H1 (cell line): ENCODE measurements around the gene VIPR1. TPM values are rescaled to one million over a fixed set of nuclear protein-coding genes. Genes with fewer than 3 reads are reported as not detected.

ENCODE experiments used
- ASH2L ChIP-seq: fragments of 200-600, 300-600 bp; sonication (generic); IDR thresholded peaks from one replicate; pipeline ENCODE4 v1.7.1; 2017; ENCODE audit warnings: low read length
- CBX5 ChIP-seq: fragments of 300-800, 300-1000 bp; sonication (generic); IDR thresholded peaks from 2 replicates; pipeline ENCODE4 v1.7.1; 2016; ENCODE audit warnings: antibody characterized with exemption, low read length, low read depth
- CBX8 ChIP-seq: fragments of 300-800, 300-1000 bp; sonication (generic); IDR thresholded peaks from 2 replicates; pipeline ENCODE4 v1.7.1; 2016; ENCODE audit warnings: low read depth, low read length, borderline replicate concordance
- CHD1 ChIP-seq: IDR thresholded peaks from 2 replicates; pipeline ENCODE4 v1.6.1; 2012; ENCODE audit warnings: low read depth, low read length, improper control_type of control experiment
- CREB1 ChIP-seq: IDR thresholded peaks from 2 replicates; pipeline ENCODE4 v1.6.1; 2012; ENCODE audit warnings: inconsistent platforms
- CTBP2 ChIP-seq: IDR thresholded peaks from 2 replicates; pipeline ENCODE4 v1.7.0; 2011; ENCODE audit warnings: borderline replicate concordance, mild to moderate bottlenecking, moderate library complexity, mixed read lengths, low read length; ENCODE audit not compliant: insufficient read depth, insufficient read length
- CTCF ChIP-seq, 3 experiments: IDR thresholded peaks; 1 replicate in 2 of 3; 2 replicates in 1 of 3; pipeline versions ENCODE4 v1.5.1 to v1.6.1; 2011; ENCODE audit warnings: low read length in 3 of 3, mild to moderate bottlenecking in 3 of 3, inconsistent platforms in 2 of 3, low read depth in 1 of 3, moderate library complexity in 1 of 3; ENCODE audit not compliant: insufficient read depth in 1 of 3; ENCODE audit errors: control extremely low read depth in 1 of 3
- E2F6 ChIP-seq: IDR thresholded peaks from 2 replicates; pipeline ENCODE4 v1.6.1; 2012; ENCODE audit warnings: inconsistent platforms
- HDAC6 ChIP-seq: IDR thresholded peaks from one replicate; pipeline ENCODE4 v1.7.1; 2012; ENCODE audit warnings: low read depth, mild to moderate bottlenecking, inconsistent platforms, low read length, moderate library complexity
- POLR2AphosphoS5 ChIP-seq: IDR thresholded peaks from 2 replicates; pipeline ENCODE4 v1.6.1; 2011; ENCODE audit warnings: low read depth, low read length
- POU5F1 ChIP-seq: IDR thresholded peaks from 2 replicates; pipeline ENCODE4 v1.6.1; 2011; ENCODE audit warnings: low read depth, mild to moderate bottlenecking, low read length, moderate library complexity
- RFX5 ChIP-seq: IDR thresholded peaks from 2 replicates; pipeline ENCODE4 v1.6.1; 2011; ENCODE audit warnings: low read depth, low read length, improper control_type of control experiment, borderline replicate concordance
- RNF2 ChIP-seq: fragments of 200-900, 300-1000 bp; sonication (generic); IDR thresholded peaks from 2 replicates; pipeline ENCODE4 v1.7.1; 2016; ENCODE audit warnings: borderline replicate concordance, low read depth, mild to moderate bottlenecking, antibody characterized with exemption, low read length; ENCODE audit not compliant: poor library complexity, severe bottlenecking; ENCODE audit errors: missing control alignments
- RXRA ChIP-seq: IDR thresholded peaks from 2 replicates; pipeline ENCODE4 v1.6.1; 2011; ENCODE audit warnings: low read depth, mild to moderate bottlenecking, low read length, moderate library complexity; ENCODE audit not compliant: insufficient read depth
- SUZ12 ChIP-seq: fragments of 200-600 bp; sonication (generic); IDR thresholded peaks from 2 replicates; pipeline ENCODE4 v1.6.1; 2012; ENCODE audit warnings: mild to moderate bottlenecking, inconsistent platforms, low read length, moderate library complexity, mixed read lengths
- TAF1 ChIP-seq: IDR thresholded peaks from 2 replicates; pipeline ENCODE4 v1.6.1; 2011; ENCODE audit warnings: mild to moderate bottlenecking, low read depth, low read length
- polyA plus RNA-seq, 7 experiments: library from polyadenylated mRNA; depleted of rRNA in 3 of 7; stranded (reverse) in 5 of 7; unstranded in 2 of 7; fragments of >200 nt in 5 of 7; fragments of 200-250 nt in 2 of 7; gene quantifications; 1 replicate in 5 of 7; 2 replicates in 1 of 7; 4 replicates in 1 of 7; pipeline versions ENCODE4 v1.2.1 to v1.2.3, GENCODE V29; 2011 to 2013; ENCODE audit warnings: missing spikeins in 2 of 7, mixed read lengths in 2 of 7
- total RNA-seq: library from RNA; stranded (reverse); fragmentation: NEBNext Ultra II Directional; extraction: Animal tissue kit (Norgen Biotek cat#: 25700); gene quantifications from 2 replicates; pipeline ENCODE4 v1.2.1, GENCODE V29; 2021

VIPR1 gene
- total and polyA plus RNA-seq, 2 of the 8 experiments (the other 6 are each of a cell fraction or from before 2014, with no cell fraction given): 7.8 to 10.1 TPM

- TF ChIP-seq CTCF (IDR thresholded peaks at IDR 0.05; ENCODE audit: control extremely low read depth in 1 of 3, insufficient read depth in 1 of 3, low read depth in 1 of 3, low read length in 3 of 3) (peak; percentile 65 to 80 (median 69)), CHD1 (no peak), CBX8 (no peak), HDAC6 (no peak), RXRA (no peak), POLR2AphosphoS5 (no peak), TAF1 (no peak), CTBP2 (no peak), ASH2L (no peak), CREB1 (no peak), RNF2 (no peak), E2F6 (no peak), POU5F1 (no peak), CBX5 (no peak), RFX5 (no peak), SUZ12 (no peak)
Observed at GRCh38 chr3:42518800-42519567, 16.5 kb downstream of the VIPR1 start (continued).
